GM19193 (cell line): Measurements from ENCODE around the gene NFIB.

Source experiments
- POLR2A ChIP-seq: IDR thresholded peaks from 4 replicates; pipeline ENCODE4 v1.6.1; 2011; ENCODE audit not compliant: insufficient read depth, insufficient read length; ENCODE audit errors: extremely low read depth

Gene NFIB

GRCh38 chr9:14066032-14066431 is 247.9 kb downstream of the NFIB start:
- no peak for TF ChIP-seq POLR2A

GRCh38 chr9:14064940-14065339 is 249.0 kb downstream of the NFIB start:
- no peak for TF ChIP-seq POLR2A

- TF ChIP-seq POLR2A: no peak
Measured at GRCh38 chr9:14063756-14064155, 250.2 kb downstream of the NFIB start.

GRCh38 chr9:14062586-14063221 is 251.2 kb downstream of the NFIB start:
- TF ChIP-seq POLR2A: no peak

- no peak for TF ChIP-seq POLR2A
Measured at GRCh38 chr9:14061936-14062585, 251.9 kb downstream of the NFIB start.

GRCh38 chr9:14058325-14058688 is 255.6 kb downstream of the NFIB start:
- no peak for TF ChIP-seq POLR2A

- no peak for TF ChIP-seq POLR2A
Measured at GRCh38 chr9:14057368-14058324, 256.3 kb downstream of the NFIB start.

- no peak for TF ChIP-seq POLR2A
Measured at GRCh38 chr9:14056316-14056861, 257.6 kb downstream of the NFIB start.

- TF ChIP-seq POLR2A: no peak
Measured at GRCh38 chr9:14054096-14054495, 259.8 kb downstream of the NFIB start.

GRCh38 chr9:14052359-14052758 is 261.6 kb downstream of the NFIB start:
- TF ChIP-seq POLR2A: no peak

GRCh38 chr9:14051419-14051818 is 262.5 kb downstream of the NFIB start:
- TF ChIP-seq POLR2A: no peak

- no peak for TF ChIP-seq POLR2A
Measured at GRCh38 chr9:14043483-14043882, 270.5 kb downstream of the NFIB start.

- no peak for TF ChIP-seq POLR2A
Measured at GRCh38 chr9:14037331-14037730, 276.6 kb downstream of the NFIB start.

- no peak for TF ChIP-seq POLR2A
Measured at GRCh38 chr9:14033067-14033466, 280.9 kb downstream of the NFIB start.
